Ramos (cell line): ENCODE results near the gene TMEM89.

Source experiments
- in situ Hi-C: fragments of 300-500 bp; cut with MboI; formaldehyde crosslinking; loops from one replicate; pipeline ENCODE4 v1.14.3; 2022; ENCODE audit warnings: low sequenced_read_pairs; ENCODE audit not compliant: unreplicated experiment

The TMEM89 gene

DNA sequence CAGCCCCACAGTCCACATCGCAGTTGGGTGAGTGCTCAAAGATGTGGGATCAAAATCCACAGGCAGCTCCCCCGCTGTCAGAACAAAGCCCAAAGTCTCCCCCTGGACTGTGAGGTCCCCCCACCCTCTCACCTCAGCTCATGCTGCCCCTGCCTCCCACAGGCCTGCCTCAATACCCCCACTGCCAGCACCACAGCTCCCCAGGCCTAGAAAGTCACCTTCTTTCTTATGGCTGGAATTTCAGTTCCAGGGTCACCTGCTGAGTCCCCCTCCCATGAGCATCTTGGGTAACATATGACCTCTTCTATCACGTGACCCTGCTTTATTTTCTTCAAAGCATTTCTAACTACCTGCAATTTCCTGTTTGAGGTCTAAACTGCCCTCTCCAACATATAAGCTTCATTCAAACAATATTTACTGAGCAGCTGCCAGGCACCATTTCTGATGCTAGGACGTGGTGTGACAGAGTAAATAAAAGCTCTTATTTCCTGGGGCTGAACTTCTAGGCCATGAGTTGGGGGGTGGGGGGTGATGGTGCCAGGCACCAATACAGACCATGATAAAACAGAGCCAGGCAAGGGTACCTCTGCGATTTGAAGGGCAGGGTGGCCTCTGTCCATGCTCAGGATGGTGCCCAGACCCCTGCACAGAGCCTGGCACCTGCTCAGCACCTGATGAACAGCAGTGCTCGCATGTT is 2.4 kb upstream of the TMEM89 start:
- in situ Hi-C loops, result no loop called here

DNA sequence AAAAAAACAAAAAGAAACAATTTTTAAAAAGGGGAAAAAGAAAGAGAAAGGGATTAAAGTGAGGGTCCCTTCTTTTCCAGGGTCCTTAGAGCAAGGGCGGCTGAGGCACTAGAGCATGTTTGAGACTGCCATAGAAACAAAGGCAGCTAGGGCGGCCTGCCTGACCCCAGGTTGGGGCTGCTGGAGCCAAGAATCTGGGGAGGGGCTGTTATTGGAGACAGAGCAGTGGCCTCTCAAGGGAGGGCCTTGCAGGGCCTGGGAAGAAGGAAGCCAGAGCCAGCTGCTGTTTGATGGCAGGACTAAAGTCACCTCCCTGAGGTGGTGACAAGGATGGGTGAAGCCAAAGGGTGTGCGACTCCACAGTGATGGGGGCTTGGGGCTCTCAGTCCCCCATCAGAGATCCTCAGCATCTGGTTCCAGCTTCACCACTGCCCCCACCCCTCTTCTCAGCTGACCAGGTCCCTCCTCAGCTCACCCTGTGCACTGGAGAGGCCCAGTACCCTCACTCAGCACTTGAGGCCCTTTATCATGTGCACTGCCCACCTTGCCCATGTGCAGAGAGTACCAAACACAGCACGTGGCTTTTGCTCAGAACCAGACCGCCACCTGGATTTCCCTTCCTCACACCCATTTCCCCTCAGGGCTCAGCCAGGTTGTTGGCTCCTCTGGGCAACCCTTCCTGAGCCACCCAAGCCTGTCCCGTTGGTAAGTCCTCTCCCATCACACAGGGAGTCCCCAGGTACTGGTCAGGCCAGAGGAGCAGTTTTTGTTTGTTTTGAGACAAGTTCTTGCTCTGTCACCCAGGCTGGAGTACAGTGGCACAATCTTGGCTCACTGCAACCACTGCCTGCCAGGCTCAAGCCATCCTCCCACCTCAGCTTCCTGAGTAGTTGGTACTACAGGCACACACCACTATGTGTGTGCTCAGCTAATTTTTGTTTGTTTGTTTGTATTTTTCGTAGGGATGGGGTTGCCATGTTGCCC is 1.7 kb downstream of the TMEM89 start:
- in situ Hi-C loops, result no loop called here

DNA sequence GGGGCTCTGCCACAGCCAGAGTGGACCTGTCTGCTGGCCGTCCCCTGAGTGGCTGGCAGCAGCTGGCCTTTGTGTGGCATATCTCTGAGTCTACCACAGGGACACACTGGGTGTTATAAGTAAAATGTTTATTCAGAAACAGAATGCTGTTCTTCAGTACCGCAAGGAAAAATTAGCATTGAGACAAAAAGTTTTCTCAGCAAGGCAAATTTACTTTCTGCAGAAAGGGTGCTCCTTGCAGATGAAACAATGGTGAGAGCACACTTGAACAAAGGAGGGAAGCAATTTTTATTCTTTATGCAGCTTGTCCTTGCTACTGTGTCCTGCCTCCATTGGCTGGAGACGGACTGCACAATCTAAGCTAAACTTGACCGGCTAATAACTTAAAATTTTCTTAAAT is 4.0 kb downstream of the TMEM89 start:
- in situ Hi-C loops, result no loop called here

DNA sequence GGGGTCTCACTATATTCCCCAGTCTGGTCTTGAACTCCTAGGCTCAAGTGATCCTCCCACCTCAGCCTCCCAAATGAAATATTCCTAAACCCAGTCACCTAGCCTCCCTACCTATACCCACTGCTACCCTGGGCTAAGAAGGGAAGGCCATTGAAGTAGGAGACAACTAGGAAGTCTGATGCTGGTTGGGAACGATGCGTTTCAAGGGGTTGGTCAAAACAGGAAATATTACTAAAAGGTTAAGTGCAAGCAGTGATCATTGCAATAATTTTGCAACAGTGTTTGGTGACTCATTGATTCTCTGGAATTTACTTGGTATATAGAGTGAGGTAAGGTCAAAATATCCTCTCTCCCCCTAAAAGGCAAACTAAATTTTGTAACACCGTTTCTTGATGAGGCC is 7.5 kb downstream of the TMEM89 start:
- in situ Hi-C loops, result no loop called here

DNA sequence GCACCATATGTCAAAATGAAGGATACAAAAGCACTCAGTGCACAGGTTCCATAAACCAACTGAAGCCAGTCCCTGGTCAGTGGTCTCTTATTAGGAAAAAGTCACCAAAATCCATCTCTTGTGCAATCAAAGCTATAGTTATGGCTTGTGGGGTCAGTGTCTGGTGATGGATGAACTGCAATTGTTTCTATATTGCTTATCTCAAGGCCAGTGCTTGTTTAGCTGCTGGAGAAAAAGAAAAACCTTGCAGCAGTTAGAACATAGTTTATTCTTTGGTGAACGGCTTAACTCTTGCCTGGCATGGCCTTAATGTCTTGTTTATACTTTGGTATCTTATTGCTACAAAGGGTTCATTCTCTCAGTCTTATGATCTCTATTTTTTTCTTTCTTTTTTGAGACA is 9.3 kb downstream of the TMEM89 start:
- in situ Hi-C loops, result no loop called here

DNA sequence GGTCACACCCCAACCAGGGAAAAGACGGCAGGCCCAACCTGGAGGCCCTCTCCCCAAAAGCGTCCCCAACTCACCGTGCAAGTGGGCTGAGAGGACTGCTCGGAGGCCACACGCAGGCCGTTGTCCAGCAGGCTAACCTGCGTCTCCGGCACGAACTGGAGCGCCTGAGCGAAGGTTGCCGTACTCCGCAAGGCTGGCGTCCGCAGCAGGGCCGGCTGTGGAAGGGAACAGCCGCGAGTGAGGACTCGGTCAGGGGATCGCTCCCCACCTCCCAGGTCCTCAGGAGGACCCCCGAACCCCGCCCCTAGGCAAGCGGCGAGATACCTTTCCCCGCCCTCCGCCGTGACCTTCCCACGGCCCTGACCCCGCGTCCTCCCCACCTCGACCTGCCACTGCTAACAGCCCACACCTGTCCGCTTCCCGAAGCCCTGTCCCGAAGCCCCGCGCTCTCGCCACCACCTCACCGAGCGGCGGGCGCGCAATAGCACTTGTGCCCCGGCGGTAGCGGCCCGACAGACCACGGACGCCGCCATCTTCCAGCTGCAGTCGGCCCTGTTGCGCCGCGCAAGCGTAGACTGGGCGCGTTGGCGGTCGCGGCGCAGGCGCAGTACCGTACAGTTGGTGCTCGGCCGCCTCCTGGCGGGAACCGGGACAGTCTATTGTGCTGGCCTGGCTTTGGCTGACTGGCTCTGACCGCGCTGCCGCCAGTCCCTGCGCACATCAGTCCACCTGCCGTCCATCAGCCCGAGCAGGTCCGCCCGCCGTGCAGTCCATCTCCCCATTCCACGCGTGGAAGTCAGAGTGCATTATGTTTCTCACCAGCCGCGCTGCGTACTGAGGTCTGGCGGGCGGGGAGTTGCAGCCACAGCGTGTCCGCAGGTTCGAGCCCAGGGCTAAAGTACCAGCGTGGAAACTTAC is 12.2 kb downstream of the TMEM89 start, which contains the start of gene UQCRC1:
Gene UQCRC1 (minus strand): TSS at position 559 of the 918 bp plus-strand sequence. CDS start 26 bp downstream, at position 533.
- in situ Hi-C loops, result no loop called here

DNA sequence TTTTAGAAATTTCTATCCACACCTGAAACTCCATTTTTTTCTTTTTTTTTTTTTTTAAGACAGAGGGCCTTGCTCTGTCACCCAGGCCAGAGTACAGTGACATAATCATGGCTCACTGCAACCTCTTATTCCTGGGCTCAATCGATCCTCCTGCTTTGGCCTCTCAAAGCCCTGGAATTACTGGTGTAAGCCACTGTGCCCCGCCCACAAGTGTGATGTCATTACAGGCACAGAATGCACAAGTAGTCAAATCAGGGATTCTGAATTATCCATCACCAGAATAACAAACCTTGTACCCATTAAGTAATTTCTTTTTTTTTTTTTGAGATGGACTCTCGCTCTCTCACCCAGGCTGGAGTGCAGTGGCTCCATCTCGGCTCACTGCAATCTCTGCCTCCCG is 14.1 kb downstream of the TMEM89 start:
- in situ Hi-C loops, result no loop called here

DNA sequence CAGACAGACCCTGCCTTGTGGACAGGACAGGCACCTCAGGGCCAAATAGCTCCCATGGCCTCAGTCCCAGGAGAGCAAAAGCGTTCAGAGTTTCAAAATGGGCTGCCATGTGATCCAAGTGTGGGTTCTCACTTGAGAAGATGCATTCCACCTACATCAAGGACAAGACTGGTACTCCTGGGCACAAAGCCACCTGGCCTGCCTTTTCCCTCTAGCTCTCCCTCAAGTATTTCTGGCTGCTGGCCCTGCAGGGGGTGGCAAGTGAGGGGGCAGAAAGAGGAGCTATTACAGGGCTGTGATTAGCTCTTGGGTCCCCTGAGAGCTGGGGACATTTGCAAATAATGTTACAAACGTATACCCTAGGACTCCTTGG is 20.0 kb downstream of the TMEM89 start:
- in situ Hi-C loops, result no loop called here

DNA sequence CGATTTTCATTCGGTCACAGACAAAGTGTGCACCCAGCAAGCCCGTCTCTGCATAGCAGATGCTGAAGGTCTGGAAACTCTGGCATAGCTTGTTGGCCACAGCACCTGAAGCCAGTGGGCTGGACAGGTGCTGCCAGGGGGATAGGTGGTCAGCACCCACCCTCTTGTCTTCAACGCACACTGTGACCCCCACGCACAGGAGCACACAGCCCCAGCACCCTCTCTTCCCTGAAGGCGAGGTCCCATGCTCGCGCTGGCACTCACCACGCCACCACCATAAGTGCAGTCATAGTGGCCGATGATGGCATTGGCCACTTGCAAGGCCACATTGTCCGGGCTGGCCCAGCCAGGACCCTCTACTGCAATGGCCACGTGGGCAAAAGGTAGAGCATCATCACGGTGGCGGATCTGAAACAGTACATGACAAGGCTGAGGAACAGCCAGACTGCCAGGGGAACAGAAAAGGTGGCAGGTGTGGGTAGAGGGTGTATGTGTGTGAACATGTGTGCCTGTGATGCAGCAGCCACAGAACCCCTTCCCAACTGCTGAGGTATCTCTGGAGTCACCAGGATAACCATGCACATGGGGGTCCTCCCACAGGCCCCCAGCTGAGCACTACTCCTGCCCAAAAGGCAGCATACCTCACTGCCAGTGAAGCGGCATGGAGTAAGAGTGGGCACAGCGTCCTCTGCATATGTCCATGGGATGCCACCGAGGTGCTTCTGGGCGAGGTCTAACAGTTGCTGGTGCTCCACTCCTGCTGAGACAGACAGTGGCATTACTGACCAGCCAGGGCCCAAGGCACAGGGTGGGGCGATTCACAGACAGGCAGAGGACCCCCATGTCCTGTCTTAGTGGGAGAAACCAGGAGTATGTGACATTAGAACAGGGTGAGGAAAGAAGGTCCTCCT is 20.6 kb downstream of the TMEM89 start:
- in situ Hi-C loops, result no loop called here

DNA sequence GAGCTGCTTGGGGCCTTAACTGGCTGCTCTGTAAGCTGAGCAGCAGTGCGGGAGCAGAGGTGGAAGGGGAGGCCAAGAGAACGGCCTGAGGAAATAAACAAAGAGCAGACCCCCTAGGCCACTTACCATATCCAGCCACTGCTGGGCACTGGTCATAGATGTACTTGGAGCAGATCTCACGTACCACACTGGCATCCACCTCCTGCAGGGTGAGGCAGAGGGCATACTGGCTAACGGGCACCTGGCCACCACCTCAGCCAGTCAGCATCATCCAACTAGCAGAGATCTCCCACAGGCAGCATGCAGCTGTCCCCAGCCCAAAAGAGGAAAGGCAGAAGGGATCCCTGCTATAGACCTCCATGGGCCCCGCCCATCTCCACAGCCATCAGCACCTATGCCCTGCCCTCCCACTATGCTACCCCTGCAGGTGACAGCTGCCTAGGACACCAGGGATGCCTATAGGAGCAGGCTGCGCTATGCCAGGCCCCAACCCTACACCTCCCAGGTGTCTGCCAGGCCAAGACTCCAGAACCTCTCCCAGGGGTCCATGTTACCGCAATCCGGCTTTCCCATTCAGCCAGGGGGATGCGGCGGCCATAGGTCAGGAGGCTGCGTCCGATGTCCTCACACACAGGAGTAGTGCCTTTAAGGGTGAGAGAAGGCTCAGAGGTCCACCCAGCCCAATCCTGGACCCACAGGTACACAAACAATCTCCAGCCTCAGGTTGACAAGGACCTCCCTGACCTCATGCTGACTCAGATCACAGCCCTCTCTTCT is 21.9 kb downstream of the TMEM89 start:
- in situ Hi-C loops, result no loop called here

DNA sequence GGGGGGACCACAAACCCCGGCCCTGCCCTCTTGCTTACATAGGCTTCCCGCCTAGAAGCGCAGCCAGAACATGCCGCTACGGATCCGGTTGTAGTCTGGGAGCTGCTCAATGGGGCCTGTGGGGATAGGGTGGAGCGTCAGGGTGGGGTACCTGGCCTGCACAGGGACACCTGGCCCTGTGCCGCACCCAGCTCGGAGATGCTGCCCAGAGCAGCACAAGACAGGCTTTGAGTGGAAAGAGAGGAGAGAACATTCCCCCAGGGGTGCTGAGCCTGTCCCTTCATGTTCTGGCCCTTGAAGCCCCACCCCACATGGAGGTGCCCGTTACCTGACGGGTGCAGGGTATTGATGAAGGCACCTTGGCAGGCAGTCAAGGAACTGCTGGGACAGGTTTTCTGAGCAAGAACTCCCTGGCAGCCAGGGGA is 22.5 kb downstream of the TMEM89 start:
- in situ Hi-C loops, result no loop called here

DNA sequence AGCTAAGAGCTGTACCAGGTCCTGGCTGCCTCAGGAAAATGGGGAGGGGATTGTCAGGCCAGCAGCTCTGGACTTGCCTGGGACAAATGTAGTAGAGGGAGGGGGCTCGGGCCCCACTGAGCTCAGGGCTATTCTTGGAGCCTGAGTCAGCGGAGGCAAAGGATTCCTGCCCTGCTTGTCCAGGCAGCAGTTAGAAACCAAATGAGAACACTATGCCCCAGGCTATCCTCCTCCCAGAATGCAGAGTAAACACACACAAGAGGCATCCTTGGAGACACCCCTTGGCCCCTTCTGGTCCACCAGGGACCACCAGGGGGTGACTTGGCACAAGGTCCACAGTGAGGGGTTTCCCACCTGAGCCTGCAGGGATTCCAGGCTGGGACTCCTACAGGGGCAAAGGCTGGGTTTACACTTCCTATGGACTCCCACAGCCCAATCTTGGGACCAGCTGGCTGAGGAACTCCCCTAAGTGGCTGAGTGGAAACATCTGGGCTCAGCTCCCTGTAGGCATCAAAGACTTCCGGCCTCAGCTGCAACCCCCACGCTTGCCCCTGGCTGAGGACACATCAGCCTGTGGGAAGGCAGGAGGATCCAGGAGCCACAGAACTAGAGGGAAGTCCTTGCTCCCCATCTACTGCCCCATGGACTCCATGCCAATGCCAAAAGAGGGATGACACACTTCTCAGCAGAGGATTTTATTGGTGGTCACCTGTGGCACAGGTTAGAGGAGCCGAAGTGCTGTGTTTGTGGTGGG is 23.1 kb downstream of the TMEM89 start:
- in situ Hi-C loops, result no loop called here

DNA sequence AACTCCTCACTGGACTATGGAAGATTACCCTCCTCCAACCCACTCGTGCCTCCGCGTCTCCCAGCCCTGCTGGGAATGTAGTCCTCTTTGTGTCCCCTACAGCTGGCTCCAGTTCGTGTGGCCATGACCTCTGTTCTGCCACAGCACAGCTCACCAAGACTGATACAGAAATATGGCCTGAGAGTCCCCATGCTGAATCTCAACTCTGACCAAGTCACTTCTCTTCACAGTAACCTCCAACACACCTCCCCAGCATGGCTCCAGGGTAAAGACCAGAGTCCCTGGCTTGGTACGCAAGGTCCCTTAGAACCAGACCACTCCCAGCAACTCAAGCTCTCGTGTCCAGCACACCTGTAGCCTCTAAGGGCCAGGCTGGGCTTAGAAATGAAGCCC is 24.2 kb downstream of the TMEM89 start:
- in situ Hi-C loops, result no loop called here

DNA sequence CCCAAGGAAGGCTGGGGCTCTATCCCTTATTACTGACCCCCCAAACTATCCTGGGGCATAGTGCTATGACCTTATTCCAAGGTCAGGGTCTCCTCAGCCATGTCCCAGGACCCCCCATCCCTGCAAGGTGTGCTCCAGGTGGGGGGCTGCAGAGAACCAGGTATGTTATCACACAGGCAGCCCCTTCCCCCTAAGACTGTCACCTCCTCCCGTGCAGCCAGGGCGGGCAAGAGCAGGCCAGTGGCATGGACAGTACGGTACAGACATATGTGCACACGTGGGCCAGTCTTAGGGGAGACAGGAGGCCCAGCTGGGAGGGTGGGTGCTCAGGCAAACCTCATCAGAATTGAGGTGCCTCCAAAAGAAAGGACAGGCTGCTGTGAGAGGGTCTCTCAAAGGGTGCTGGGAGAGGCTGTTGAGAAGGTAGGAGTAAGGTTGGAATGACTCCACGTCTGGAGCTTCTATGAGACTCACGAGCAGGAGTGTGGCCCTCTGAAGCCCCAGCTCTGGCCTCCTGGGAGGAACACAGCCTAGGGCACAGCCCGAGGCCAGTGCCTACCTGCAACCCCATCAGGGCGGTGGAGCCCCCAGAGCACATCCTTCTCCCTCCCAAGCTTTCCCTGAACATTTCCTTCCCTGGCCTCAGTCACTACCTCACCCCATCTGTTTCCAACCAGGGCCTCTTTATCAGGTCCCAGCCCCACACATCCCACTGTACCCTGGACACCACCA is 24.7 kb downstream of the TMEM89 start:
- in situ Hi-C loops, result no loop called here

DNA sequence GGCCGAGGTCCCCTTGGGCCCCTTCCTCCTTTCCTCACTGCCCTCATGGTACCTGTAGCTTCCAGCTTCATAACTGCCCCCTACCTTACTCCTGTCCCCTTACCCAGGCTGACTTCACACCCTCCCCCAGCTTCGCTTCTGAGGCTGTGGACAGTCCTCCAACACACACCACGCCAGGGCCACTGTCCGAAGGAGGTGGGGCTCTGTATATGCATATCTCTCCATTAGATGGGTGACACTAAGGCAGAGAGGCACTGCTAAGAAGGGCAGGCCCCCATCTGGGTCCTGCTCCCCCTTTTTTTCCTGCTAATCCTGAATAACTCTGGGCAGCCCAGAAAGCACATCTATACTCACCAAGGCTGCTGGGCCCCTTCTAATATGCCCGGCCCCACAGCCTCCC is 25.4 kb downstream of the TMEM89 start:
- in situ Hi-C loops, result no loop called here

DNA sequence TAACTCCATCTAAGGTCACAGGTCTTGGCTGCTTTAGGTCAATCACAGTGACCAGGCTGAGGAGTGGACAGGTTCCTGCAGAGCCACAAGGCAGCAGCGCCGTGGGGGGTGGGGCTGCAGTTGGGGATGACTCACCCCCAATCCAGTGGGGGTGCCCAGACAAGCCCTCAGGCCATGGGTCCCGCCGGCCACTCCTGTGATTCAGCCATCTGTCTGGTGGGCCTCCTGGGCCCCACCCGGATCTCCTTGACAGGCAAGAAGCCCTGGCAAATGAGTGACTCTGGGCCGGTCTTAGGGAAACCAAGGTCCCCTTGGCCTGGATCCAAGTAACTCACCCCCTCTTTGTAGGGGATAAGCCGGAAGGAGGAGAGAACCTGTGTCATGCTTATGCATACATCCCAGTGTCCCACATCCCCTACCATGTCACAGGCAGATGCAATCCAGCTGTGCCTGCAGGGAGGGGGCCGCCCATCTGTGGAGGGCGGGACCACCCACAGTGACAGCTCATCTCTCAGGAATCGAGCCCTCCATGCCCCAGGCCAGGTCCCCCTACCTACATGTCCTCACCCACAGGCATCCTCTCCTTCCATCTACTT is 25.9 kb downstream of the TMEM89 start:
- in situ Hi-C loops, result no loop called here

DNA sequence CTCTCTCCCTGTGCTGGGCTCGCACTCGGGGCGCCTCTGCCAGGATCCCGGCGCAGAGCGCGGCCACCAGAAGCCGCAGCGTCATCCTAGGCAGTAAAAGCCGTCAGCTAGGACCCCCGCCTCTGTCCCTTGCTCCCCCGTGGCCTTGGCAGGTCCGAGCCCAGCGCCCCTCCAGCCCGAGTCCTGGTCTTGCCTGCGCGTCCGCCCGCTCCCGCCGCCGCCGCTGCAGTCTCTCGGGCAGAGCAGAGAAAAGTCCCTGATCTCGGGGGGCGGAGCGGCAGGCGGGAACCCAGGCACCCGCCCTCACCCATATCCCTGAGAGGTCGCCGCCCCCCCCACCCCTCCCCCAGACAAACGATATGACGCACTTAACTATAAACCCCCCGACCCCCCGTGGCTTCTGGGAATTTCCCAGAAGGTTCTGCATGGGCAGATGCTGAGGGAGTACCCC is 26.5 kb downstream of the TMEM89 start, which contains the start of gene COL7A1:
Gene COL7A1 (minus strand): TSS at position 255 of the 451 bp plus-strand sequence. CDS start 170 bp downstream, at position 85.
- in situ Hi-C loops, result no loop called here
